SHP77 treated with DMSO at 0.1 percent for 48 hours (cell line): ENCODE measurements around the gene CAB39L.
"Not testable (repeated sequence)": the region's sequence is repeated elsewhere in the genome, so short reads cannot be mapped to it uniquely, and the experiment has no call there.

ENCODE experiments used
- DNase-seq: peaks from one replicate; lab custom pipeline; 2025; lab: John Stamatoyannopoulos, UW

The CAB39L gene

DNA sequence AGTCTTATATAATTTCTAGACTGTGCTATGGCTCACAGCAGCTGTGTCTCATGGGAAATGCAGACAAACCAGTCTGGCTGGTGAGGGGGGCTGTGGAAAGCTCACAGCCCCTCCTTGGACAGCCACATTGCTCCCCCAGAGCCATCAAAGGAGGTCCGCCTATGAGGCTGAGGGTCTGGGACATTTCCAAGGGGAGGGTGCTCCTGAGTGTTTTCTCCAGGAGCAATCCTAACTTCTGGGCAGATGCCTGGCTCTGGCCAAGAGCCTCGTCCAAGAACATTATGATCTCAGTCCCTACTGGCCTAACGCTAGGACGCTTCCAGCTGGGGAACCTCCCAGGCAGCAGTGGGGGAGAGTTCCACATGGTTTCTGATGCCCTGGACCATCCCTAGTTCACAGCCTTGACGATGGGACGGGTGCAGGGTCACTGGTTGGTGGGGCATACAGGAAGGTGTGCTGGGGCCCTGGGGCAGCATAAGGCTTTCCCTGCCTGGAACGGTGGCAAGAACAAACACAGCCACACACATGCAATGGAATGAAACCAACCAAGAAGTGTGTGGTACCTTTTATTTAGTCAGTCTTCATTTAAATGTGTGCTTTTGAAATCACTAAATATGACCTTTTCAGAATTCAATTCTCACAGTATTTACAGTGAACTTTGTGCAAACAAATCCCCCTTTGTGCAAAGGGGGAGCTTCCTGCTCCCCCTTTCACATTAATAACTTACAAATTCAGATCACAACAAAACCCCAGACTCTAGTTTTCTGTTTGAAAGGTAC is 135.6 kb downstream of the CAB39L start:
- no peak for DNase-seq

DNA sequence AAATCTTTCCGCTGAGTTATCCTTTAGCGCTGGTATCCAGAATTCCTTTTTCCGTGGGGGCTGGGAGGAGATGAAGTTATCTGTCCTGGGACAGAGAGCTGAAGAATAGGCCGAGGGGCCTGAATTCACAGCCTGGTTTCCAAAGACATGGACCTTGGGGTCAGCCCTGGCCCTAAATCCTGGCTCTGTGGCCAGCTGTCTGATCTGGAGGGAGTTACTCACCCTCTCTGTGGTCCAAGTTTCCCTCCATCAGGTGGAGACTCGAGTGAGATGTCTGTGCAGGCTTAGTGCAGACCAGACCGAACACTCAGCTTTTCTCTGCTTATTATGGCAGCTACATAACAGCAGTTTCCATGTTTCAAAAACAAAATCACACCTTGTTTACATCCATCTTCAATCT is 136.5 kb downstream of the CAB39L start:
- no peak for DNase-seq

DNA sequence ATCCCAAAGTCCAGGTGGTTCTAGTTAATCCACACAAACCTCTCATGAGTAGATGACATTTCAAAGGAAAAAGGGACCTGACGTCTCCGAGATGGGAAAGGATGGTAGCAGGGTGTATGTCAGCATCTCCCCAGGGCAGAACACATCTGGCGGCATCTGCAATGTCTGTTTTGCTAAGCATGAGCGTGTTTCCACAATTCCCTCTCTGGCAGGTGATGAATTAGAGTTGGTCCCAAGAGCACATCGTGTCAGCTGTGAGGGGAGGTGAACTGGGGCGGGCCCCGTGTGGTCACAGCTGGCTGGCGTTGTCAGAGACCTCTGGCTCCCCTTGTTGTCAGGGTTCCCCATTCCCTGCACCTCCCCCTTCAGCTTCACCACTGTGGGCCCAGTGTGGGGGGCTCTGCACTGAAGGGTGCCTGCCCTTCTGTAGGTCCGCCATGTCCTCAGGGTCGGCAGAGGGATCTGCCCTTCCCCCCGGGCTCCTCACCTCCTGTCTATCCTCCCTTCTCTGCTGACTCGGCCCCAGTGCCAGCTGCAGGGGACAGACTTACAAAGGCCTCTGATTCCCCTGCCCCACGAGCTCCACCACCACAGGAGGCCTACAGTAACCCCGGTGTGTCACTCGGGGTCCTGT is 138.0 kb downstream of the CAB39L start:
- no peak for DNase-seq

DNA sequence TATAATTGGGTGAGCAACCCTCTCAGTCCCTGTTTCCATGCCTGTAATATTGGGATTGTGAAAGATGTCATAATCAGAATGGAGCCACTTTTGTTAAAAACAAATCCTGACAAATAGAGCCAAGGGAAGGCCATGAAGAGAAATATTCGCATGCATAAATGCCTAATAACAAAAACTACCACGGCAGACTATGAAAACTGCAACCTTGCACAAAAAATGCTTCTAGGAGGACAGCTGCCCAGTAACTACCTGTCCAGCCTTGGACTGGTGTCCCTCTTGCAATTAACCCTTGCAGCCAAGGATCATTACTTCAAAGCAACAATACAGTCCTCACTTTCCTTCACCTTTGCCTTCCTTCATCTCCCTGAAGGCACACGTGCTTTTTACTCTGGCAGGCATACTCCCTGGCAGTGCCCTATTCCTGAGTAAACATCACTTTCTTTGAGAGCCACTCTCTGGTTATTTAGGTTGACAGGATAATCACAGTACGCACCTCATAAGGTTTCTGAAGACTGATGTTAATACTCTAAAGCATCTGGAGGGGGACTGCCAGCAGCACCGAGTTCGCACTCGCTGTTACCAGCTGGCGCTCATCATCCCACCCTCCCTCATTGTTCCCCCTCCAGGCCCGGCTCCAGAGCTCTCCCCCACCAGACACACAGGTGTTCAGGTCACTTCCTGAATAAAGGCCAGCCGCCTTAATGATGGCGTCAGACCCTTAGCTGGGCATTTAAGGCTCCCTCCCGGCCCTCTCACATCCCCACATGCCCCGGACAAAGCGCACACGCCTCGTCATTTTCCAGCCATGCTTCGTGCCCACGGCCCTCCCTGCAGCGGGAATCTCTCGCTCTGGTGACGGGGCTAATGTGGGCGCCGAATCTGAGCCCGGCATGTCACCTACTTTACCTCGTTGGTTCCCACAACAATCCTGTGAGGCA is 138.8 kb downstream of the CAB39L start:
- no peak for DNase-seq

DNA sequence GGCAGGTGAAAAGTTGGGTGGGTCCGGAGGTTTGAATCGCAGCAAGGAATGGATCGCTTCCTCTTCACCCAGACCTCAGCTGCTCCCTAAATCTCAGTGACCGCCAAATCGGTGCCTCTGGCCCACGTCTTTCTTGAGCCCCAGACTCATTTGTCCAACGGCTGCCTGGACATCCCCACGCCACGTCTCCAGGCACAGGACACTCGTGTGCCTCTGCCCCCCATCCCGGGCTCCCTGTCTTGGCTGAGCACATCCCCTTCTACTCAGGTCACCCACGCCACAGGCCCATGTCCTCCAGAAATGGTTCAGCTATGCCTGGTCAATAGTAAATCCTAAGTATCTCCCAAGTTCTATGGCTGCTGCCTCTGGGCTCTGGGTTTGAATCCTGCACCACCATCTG is 139.5 kb downstream of the CAB39L start:
- DNase-seq, result no peak

DNA sequence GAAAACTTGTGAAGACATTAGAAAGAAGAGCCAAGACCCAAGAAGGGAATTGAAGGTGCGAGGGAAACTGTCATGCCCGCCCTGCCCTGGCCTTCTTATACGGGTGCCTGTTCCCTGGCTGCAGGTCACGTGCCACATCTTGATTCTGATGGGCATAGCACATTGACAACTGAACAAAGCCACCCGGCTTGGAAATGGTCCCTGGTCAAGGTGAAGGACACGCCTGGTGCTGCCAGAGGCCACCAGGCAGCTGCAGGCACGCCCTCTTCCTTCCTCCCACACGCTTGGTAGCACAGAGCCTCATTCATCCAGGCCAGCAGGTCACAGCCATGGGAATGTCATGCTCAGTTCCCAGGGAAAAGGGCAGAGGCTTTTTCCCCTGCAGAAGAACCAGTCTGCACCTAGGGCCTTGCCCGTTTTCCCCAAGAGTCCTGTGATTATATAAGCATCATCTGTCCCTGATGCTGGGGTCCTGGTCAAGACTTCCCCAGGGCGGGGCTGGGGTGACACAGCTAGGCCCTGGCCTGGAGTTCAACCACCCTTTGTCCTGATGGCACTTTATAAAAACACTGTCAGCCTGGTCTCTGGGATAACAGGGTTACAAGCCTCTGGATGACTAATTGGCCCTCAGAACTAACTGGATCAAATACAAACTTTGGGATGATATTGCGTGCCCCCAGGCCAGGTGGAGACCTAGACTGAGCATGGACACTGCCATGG is 140.2 kb downstream of the CAB39L start:
- no peak for DNase-seq

DNA sequence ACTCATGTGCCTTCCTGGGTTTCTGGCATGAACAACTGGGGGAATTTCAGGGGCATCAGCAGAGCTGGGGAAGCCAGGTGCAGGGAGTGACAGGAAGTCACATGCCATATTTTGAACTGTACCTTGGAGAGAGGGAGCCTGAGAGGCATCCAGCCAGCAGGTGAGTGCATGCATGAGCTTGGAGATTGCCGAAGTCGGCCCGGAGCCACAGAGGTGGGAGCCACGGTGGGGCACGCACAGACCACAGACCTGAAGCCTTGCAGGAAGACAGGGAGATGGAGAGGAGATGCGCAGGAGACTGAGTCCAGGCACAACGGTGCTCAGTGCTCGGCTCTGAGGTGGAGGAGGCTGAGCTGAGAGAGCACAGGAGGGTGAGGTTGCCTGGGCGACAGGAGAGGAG is 141.0 kb downstream of the CAB39L start:
- DNase-seq, result no peak

DNA sequence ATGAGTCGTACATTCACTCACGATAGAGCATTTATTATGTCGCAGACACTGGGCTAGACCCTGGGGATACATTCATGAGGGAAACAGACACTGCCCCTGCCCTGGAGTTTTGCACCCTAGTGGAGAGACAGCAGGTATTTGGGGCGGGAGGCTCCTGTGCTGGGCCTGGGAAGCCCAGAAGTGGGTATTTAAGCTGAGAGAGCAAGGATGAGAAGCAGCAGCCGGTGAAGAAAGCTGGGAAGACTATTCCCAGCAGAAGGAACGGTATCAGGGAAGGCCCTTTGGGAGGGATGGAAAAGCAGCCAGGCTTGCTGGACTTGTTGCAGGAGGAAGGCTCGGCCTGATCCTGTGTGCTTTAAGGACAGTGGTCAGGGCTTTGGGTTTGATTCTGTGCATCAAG is 141.6 kb downstream of the CAB39L start:
- DNase-seq, result no peak

DNA sequence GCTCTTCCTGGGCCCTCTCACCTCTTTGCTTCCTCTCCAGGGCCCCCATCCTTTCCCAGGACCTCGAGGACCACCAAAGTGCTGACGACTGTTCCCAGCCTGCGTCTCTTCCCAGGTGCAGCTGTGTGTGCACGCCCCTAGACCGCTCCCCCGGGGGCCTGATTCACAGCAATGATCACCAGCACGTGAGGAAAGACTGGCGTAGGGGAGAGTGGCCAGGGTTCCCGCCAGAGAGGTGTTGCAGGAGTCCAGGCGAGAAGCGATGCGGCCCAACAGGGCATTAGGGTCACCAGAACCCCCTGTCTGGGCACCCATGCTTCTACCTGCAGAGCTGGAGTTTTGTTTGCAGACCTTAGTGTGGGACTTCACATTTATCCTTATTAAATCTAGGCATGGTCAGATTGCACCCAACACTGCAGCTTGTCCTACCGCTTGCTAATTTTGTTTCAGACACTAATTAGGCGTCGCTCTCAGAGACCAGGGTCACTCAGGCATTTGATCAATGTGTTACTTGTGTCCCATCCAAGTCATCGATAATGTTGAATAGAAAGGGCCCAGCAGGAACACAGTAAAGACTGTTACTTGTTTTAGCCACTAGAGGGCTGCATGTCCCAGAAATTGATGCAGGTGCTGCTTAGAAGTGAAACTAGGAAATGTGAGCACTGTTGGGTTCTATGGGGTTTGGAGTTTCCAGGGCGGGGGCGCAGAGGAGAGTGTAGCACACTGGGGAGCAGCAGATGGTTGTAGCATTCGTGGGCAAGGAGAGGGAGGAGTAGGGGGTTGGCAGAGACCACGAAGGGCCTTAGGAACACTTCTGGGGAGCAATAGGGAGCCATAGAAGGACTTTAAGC is 142.9 kb downstream of the CAB39L start:
- DNase-seq, result peak; percentile 65

DNA sequence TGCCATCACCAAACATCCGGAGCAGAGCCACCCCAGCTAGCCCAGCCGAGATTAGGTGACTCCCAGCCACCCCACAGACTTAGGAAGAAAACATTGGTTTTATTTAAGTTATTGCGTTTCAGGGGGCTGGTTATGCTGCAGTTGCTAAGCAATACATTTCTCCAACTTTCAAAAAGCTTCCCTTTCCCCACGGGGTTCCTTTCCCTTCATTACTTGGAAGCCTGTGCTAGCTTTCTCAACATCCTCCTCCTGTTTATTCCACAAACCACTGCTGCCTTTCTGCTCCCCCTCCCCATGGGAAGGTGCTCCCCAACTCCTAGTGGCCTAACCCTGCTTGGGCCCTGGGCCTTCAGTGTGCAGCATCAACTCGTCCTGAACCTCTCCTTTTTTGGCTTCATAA is 143.6 kb downstream of the CAB39L start:
- DNase-seq, result no peak

DNA sequence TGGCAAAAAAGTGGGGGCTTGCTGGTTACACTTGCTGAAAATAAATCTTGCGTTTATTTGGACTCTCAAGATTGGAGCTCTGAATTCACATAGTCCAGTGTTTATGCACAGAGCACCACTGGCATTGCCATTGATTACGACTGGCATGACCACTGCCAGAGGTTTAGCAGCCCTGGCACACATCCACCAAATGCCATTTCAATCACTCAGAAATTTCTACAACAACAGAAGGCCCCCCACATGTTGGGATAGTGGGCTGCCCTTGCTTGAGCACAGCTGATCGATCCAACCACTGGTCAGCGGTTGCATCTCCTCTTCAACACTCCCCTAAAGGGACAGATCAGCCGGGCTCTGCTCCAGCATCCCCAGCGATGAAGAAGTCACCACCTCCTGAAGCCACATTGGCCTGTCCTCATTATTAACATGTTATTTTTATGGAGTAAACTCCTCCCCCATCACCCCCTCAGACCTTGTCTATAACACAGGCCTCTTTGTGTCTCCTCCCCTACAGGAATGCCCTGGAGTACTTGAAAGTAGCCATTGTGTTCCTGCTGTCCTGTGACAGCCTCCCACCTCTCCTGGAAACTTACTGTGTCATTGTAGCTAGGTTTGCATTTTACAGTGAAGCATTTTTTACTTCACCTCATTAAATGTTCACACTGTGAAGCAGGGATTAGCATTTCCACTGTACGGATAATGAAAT is 144.8 kb downstream of the CAB39L start:
- DNase-seq, result no peak

DNA sequence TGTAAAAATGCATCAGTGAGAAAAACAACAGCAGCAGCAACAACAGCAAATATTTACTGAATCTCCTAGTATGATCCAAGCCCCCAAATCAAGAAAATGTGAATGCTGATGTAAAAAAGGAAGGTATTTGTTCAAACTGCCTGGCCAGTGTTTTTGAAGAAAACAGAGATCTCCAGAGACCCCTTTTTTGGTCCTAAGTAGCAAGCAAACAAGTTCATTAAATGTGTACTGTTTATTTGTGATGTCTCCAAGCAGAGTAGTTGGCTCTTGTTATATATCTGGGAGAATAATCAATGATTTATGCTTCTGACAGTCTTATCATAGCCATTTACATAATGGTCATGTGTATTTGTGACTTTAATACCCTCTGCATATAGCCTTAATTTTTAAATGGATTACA is 145.4 kb downstream of the CAB39L start:
- no peak for DNase-seq

DNA sequence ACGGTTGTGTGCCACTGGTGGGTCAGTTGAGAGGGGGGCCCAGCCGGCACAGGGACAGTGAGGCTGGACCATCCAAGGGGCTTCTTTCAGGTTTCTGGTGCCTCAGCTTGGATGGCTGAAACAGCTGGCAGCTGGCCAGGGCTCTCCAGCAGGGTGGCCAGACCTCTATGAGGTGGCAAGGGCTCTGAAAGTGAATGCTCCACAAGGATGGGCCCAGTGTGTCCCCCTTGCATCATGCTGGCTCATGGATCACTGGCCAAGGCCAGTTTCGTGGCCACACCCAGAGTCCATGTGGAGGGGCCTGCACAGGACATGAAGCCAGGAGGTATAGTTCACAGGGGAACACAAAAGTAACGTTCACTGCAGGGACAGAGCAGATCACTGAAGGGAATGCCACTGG is 146.5 kb downstream of the CAB39L start:
- no peak for DNase-seq

DNA sequence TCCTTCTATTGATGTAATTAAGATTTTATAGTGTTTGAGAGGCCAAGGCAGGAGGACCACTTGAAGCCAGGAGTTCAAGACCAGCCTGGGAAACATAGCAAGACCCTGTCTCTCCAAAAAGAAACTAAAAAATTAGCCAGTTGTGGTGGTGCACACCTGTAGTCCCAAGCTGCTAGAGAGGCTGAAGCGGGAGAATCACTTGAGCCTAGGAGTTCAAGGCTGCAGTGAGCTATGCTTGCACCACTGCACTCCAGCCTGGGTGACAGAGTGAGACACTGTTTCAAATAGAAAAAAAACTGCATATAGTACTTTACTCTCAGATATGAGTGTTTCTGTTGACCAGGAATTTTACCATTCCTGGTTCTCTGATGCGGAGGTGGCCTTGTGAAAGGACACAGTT is 147.2 kb downstream of the CAB39L start:
- no peak for DNase-seq

DNA sequence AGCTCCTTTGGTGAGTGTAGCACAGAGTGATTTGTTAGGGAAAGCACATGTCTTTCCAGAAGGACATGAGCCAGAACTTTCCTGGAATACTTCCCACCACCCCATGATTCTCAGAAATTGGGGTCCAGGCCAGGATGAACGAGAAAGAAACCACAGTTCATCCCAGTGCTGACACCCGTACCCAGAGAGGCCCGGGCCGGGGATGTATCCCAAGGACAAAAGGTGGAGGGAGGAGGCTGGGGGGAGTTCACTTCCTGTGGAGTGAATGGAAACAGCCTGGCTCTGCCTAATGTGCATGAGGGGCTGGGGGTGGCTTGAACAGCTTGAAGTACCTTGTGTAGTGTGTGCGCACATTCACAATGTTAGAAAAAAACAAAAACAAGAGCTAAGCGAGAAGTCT is 148.6 kb downstream of the CAB39L start:
- DNase-seq, result no peak

DNA sequence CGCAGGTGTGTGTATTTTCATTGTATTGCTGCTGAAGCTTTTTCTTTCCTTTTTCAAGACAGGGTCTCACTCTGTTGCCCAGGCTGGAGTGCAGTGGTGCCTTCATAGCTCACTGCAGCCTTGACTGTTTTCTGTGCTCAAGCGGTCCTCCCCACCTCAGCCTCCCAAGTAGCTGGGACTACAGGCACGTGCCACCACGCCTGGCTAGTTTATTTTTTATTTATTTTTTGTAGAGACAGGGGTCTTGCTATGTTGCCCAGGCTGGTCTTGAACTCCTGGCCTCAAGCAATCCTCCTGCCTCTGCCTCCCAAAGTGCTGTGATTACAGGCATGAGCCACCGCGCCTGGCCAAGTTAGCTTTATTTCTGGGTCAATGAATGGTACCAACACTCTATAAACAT is 149.1 kb downstream of the CAB39L start:
- not testable (repeated sequence) for DNase-seq

DNA sequence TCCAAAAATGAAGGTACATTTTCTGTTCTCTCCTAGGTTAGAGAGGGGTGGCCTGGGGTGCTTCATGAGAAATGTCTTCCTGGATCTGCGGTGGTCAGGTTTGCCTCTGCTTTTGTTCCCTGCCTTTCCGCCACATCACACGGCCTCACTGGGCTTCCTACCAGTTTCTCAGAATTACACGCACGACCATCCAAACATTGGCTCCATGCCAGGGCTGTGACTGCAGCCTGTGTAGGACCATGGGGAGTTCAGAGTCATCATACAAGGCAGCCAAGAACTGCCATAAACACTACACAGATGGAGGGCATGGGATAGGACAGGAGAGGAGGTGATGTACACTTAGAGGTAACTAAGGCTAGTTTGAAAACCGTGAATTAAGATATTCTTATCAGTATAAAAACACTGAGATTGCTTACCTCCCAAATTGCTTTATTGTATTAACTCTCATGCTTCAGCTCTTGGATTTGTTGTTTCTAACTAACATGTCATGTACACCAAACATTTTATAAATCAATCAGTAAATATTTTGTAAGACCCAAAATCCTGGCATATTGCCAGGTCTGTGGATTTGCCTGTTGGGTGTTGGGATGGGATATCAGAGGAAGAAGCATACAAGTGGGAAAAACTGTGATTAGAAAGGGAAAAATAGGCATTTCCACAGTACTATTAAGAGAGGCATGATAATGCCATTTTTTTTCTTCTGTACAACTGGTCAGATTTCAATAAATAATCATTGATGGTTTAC is 150.9 kb downstream of the CAB39L start:
- peak; percentile 17 for DNase-seq

DNA sequence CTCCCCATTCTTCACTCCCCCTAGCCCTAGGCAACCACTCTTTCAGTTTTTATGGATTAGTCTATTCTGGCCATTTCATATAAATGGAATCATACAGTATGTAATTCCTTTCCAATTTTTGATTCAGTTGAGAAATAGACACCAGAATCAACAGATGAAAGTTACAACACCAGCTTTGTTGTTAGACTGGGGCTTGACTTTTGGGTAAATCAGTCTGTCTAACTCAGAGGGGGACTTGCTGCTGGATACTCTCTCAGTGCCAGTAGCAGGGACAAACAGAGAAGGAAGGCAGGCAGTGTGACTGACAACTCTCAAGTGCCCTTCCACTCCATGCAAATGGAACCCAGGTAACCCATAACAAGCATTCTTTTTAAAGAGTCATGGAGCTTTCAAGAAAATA is 155.4 kb downstream of the CAB39L start:
- DNase-seq, result no peak

DNA sequence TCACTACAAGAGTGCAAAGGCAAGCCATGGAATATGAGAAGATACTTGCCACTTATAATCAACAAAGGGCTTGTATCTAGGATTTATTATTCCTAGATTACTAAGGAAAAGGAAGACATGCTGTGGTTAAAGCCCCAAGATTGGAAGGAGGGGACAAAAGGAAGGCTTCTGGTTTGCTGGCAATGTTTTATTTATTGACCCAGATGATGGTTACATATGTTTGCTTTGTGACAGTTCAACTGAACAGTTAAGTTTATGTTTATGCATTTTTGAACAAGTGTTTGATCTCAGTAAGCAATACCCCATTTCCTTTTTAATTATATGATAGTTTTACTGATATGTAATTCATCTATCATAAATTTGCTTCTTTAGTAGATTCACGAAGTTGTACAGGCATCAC is 155.9 kb downstream of the CAB39L start:
- DNase-seq, result no peak

DNA sequence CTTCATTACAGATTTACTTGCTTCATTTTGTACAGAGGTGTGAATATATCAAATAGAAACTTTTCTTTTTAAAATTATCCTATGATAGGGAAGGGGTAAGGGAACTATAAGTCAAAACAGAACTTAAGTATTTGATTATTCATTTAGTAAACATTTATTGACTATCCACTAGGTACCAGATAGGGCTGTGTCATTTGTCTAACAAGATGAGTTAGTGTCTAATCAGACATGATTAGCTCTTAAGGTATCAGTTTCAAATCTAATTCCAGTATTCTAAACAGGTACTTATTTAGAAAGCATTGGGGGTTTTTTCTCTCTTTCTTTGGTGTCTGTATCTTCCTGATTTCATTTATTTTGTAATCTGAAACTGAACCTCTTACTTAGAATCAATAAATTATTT is 164.0 kb downstream of the CAB39L start:
- DNase-seq, result no peak
